GM21619 (cell line): ENCODE data around the gene FDXR.
"Not testable (repeated sequence)": the region's sequence is repeated elsewhere in the genome, so short reads cannot be mapped to it uniquely, and the experiment has no call there.

ENCODE experiments used
- ATAC-seq: cut with Tn5 transposase; IDR thresholded peaks from one replicate; pipeline ENCODE4 v1.9.1; 2021; ENCODE audit not compliant: unreplicated experiment

Gene FDXR

GRCh38 chr17:74873037-74873873, 461 bp upstream of the FDXR start:
- ATAC-seq = peak; percentile 89

GRCh38 chr17:74871356-74872076, 1.3 kb downstream of the FDXR start:
- ATAC-seq = no peak

- no peak for ATAC-seq
Observed at GRCh38 chr17:74870512-74870911, 2.3 kb downstream of the FDXR start.

GRCh38 chr17:74870028-74870427, 2.8 kb downstream of the FDXR start:
- not testable (repeated sequence) for ATAC-seq

GRCh38 chr17:74868908-74869255, 3.9 kb downstream of the FDXR start:
- no peak for ATAC-seq

- ATAC-seq = no peak
Observed at GRCh38 chr17:74868251-74868907, 4.4 kb downstream of the FDXR start.

GRCh38 chr17:74866198-74866835, 6.5 kb downstream of the FDXR start:
- ATAC-seq = no peak

- no peak for ATAC-seq
Observed at GRCh38 chr17:74865504-74866197, 7.1 kb downstream of the FDXR start.

GRCh38 chr17:74864866-74865395, 7.9 kb downstream of the FDXR start:
- ATAC-seq = no peak

GRCh38 chr17:74864297-74864865, 8.4 kb downstream of the FDXR start:
- ATAC-seq = no peak

- no peak for ATAC-seq
Observed at GRCh38 chr17:74863420-74864296, 9.1 kb downstream of the FDXR start.

GRCh38 chr17:74862919-74863318, 9.9 kb downstream of the FDXR start:
- ATAC-seq = no peak

GRCh38 chr17:74862108-74862901, 10.5 kb downstream of the FDXR start:
- ATAC-seq = no peak

GRCh38 chr17:74861662-74862107, 11.1 kb downstream of the FDXR start:
- ATAC-seq = no peak

- ATAC-seq = no peak
Observed at GRCh38 chr17:74860872-74861661, 11.7 kb downstream of the FDXR start.

- ATAC-seq = no peak
Observed at GRCh38 chr17:74860229-74860871, 12.4 kb downstream of the FDXR start.
